OCI-LY1 (cell line): Measurements from ENCODE around the gene TIE1.

Experiments used
- CTCF ChIP-seq: fragments of 200-600 bp; sonication (generic), shearing (Covaris generic); IDR thresholded peaks from 2 replicates; pipeline ENCODE4 v1.5.1; 2017; ENCODE audit warnings: mild to moderate bottlenecking, antibody characterized with exemption, low read length, moderate library complexity, mixed read lengths
- EZH2 ChIP-seq: fragments of 200-600 bp; sonication (generic), shearing (Covaris generic); IDR thresholded peaks from 2 replicates; pipeline ENCODE4 v1.8.0; 2017; ENCODE audit warnings: borderline replicate concordance, mixed run types, mild to moderate bottlenecking, antibody characterized with exemption, low read length, moderate library complexity, mixed read lengths

- TF ChIP-seq CTCF (no peak), EZH2 (no peak)
Measured at GRCh38 chr1:43363935-43364525, 63.2 kb downstream of the TIE1 start.
